Dermis microvascular lymphatic vessel endothelial cell (primary cell): Measurements from ENCODE around the gene COL3A1. TPM values are rescaled to one million over a fixed set of nuclear protein-coding genes. Genes with fewer than 3 reads are reported as not detected.

Experiments
- DNase-seq, 2 donors: peaks; one replicate each; pipeline versions ENCODE4 v3.0.0 to v3.0.0-alpha.2; 2010; ENCODE audit warnings: low read depth in 2 of 2
- total RNA-seq: library from RNA; depleted of rRNA; stranded (reverse); fragments of >200 nt; gene quantifications from 2 replicates; pipeline ENCODE4 v1.2.1, GENCODE V29; 2014

The COL3A1 gene
- total RNA-seq, 1 donor from 2014 or later: not detected

GRCh38 chr2:189015359-189015758 lies 41.2 kb downstream of the COL3A1 start:
- no peak for DNase-seq

GRCh38 chr2:189016311-189016861 lies 42.2 kb downstream of the COL3A1 start:
- peak in 1 of 2 donors; percentile 6 for DNase-seq

GRCh38 chr2:189018631-189019030 lies 44.5 kb downstream of the COL3A1 start:
- no peak for DNase-seq

- no peak for DNase-seq
These were observed 46.0 kb downstream of the COL3A1 start for GRCh38 chr2:189020179-189020578.

GRCh38 chr2:189022053-189022481 lies 47.9 kb downstream of the COL3A1 start:
- no peak for DNase-seq

GRCh38 chr2:189022492-189022891 lies 48.3 kb downstream of the COL3A1 start:
- no peak for DNase-seq

- no peak for DNase-seq
These were observed 50.9 kb downstream of the COL3A1 start for GRCh38 chr2:189024901-189025618.

GRCh38 chr2:189037518-189037917 lies 63.3 kb downstream of the COL3A1 start:
- peak in 1 of 2 donors; percentile 21 for DNase-seq

- no peak for DNase-seq
These were observed 71.7 kb downstream of the COL3A1 start for GRCh38 chr2:189045836-189046235.

- DNase-seq: no peak
These were observed 72.1 kb downstream of the COL3A1 start for GRCh38 chr2:189046320-189046719.

GRCh38 chr2:189047171-189047888 lies 73.2 kb downstream of the COL3A1 start:
- no peak for DNase-seq

- DNase-seq: no peak
These were observed 74.0 kb downstream of the COL3A1 start for GRCh38 chr2:189048189-189048588.

- no peak for DNase-seq
These were observed 75.6 kb downstream of the COL3A1 start for GRCh38 chr2:189049709-189050164.

- DNase-seq: no peak
These were observed 76.1 kb downstream of the COL3A1 start for GRCh38 chr2:189050165-189050712.

GRCh38 chr2:189056200-189057106 lies 82.3 kb downstream of the COL3A1 start:
- no peak for DNase-seq

GRCh38 chr2:189057316-189057715 lies 83.1 kb downstream of the COL3A1 start:
- DNase-seq: no peak

- no peak for DNase-seq
These were observed 86.0 kb downstream of the COL3A1 start for GRCh38 chr2:189060096-189060642.
